Kidney (tissue), 14 donors: ENCODE results near the gene PBLD. TPM values are rescaled to one million over a fixed set of nuclear protein-coding genes. Genes with fewer than 3 reads are reported as not detected.

Experiments used
- DNase-seq, 5 donors: peaks; one replicate each; pipeline ENCODE4 v3.0.0-alpha.2; 2013 to 2020
- FAIRE-seq: peaks from 2 replicates; lab custom pipeline; 2012; peaks lifted over from hg19 to GRCh38; lab: Jason Lieb, UNC
- H3K27ac ChIP-seq, 2 donors: one replicate each; pipeline ENCODE4 v1.7.0; 2013; ENCODE audit warnings: low read depth in 2 of 2, low read length in 2 of 2, inconsistent platforms in 1 of 2
- H3K27me3 ChIP-seq: one replicate; pipeline ENCODE4 v1.7.1; 2013; ENCODE audit warnings: low read length, inconsistent platforms; ENCODE audit not compliant: control insufficient read depth, insufficient read depth
- H3K36me3 ChIP-seq, 3 donors: one replicate each; pipeline versions ENCODE4 v1.7.0 to v1.7.1; 2013; ENCODE audit warnings: low read length in 3 of 3, control low read depth in 1 of 3, inconsistent platforms in 1 of 3; ENCODE audit not compliant: insufficient read depth in 3 of 3, control insufficient read depth in 2 of 3
- H3K4me1 ChIP-seq, 3 donors: one replicate each; pipeline versions ENCODE4 v1.7.0 to v1.7.1; 2013; ENCODE audit warnings: low read length in 3 of 3, inconsistent platforms in 1 of 3, low read depth in 1 of 3; ENCODE audit not compliant: control insufficient read depth in 2 of 3, insufficient read depth in 2 of 3
- H3K4me3 ChIP-seq, 3 donors: one replicate each; pipeline versions ENCODE4 v1.7.0 to v1.8.1; 2013; ENCODE audit warnings: low read length in 3 of 3, control low read depth in 1 of 3, inconsistent platforms in 1 of 3
- H3K9ac ChIP-seq, 3 donors: one replicate each; pipeline versions ENCODE4 v1.7.0 to v1.7.1; 2013; ENCODE audit warnings: low read length in 3 of 3, control low read depth in 1 of 3, inconsistent platforms in 1 of 3
- H3K9me3 ChIP-seq, 3 donors: one replicate each; pipeline versions ENCODE4 v1.7.0 to v1.7.1; 2013; ENCODE audit warnings: low read length in 3 of 3, control low read depth in 1 of 3, inconsistent platforms in 1 of 3; ENCODE audit not compliant: control insufficient read depth in 2 of 3, insufficient read depth in 1 of 3
- CTCF ChIP-seq: IDR thresholded peaks from 3 replicates; pipeline ENCODE4 v1.5.1; 2012; ENCODE audit warnings: mild to moderate bottlenecking, moderate library complexity, borderline replicate concordance; ENCODE audit not compliant: insufficient read depth; ENCODE audit errors: extremely low read depth
- intact Hi-C: fragments of 100-400 bp; cut with DNase I; formaldehyde crosslinking; loops from one replicate; pipeline ENCODE4 v1.11.1; 2022
- polyA plus RNA-seq: library from polyadenylated mRNA; stranded (reverse); fragments of 350-450 nt; fragmentation: Illumina TruSeq; extraction: RNeasy Lipid Tissue Mini Kit (QIAGEN cat#74804); gene quantifications from one replicate; pipeline ENCODE4 v1.2.3, GENCODE V29; 2014; ENCODE audit warnings: low read depth, low replicate concordance; ENCODE audit not compliant: insufficient read depth
- total RNA-seq: library from RNA; stranded (reverse); fragmentation: NEBNext Ultra II Directional; extraction: Animal tissue kit (Norgen Biotek cat#: 25700); gene quantifications from one replicate; pipeline ENCODE4 v1.2.1, GENCODE V29; 2021
- donor health status: control.
- donor health status: control.
- donor health status: control.
- donor health status: control.
- donor health status: control.
- donor health status: DM: yes; HTN: yes; CAD: no.
- donor health status: Normal renal cell carcinoma (clear cell type).

The PBLD gene
- total and polyA plus RNA-seq, 2 donors from 2014 or later = 33.5 to 104 TPM

DNA sequence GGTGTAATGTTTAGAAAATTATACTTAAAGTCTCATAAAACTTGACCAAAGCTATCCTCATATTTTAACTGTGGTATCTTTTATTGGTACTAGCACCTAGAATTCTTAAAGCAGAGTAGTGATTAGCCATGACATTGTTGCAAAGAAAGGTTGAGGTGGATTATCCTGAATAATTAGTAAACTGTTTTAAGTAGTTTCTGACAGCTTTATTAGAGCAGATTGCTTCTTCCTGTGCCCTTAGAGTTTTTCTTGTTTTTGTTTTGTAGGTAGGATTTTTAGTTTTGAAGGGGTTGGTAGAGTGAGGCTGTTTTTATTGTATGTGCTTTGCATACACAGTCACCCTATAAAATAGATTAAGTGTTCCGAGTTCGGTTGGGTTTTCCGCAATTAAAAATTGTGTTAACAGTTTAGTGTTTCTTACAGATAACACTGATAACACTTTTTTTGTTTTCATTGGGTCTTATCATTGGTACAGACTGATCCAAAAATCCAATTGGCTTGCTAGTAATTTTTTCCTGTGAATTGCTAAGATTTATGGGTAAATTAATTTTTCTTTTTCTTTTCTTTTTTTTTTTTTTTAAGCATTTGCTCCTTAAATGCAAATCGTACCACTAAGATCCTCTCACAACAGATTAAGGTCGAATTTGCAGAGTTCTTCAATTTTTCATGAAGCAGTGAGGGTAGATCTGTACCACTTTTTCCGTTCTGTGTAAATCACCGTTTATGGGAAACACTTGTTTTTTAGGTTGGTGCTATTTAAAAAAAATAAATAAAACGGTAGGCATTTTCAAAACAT, 2.1 kb upstream of the PBLD start:
- DNase-seq (peak in 2 of 5 donors; percentile 8 to 23), FAIRE-seq (no peak)
- peak overlapping the region; percentile 57 to 94 (median 78) for H3K9ac ChIP-seq
- no peak overlapping the region for H3K27ac ChIP-seq
- peaks cover 3 to 18% (median 13%) of the 10 kb centered on the region in 3 donors for H3K4me1 ChIP-seq
- H3K36me3 ChIP-seq = peaks cover 0 to 20% (median 3%) of the 10 kb centered on the region in 3 donors
- TF ChIP-seq CTCF = no peak
- no peaks in the 10 kb centered on the region for H3K27me3 ChIP-seq
- H3K4me3 ChIP-seq = peak overlapping the region; percentile 95 to 96 (median 95)
- H3K9me3 ChIP-seq = no peaks in the 10 kb centered on the region
- intact Hi-C loops = no loop called here

GRCh38 chr10:68333440-68334431, 1.0 kb upstream of the PBLD start:
- peaks cover 0 to 9% (median 0%) of the 10 kb centered on the region in 3 donors for H3K36me3 ChIP-seq
- peak overlapping the region; percentile 99 to 100 for H3K27ac ChIP-seq
- intact Hi-C loops = no loop called here
- no peaks in the 10 kb centered on the region for H3K9me3 ChIP-seq
- DNase-seq (peak in 2 of 5 donors; percentile 52 to 55), FAIRE-seq (no peak)
- no peaks in the 10 kb centered on the region for H3K27me3 ChIP-seq
- H3K9ac ChIP-seq = peak overlapping the region; percentile 94 to 99 (median 98)
- TF ChIP-seq CTCF = no peak
- H3K4me3 ChIP-seq = peak overlapping the region; percentile 95 to 96 (median 95)
- peaks cover 3 to 25% (median 14%) of the 10 kb centered on the region in 3 donors for H3K4me1 ChIP-seq

- H3K27ac ChIP-seq = peak overlapping the region; percentile 99 to 100
- FAIRE-seq (no peak), DNase-seq (no peak)
- peaks cover 0 to 4% (median 0%) of the 10 kb centered on the region in 3 donors for H3K36me3 ChIP-seq
- peak overlapping the region; percentile 95 to 96 (median 95) for H3K4me3 ChIP-seq
- intact Hi-C loops = no loop called here
- H3K9ac ChIP-seq = peak overlapping the region; percentile 94 to 99 (median 98)
- no peaks in the 10 kb centered on the region for H3K27me3 ChIP-seq
- TF ChIP-seq CTCF = no peak
- H3K4me1 ChIP-seq = peaks cover 4 to 26% (median 14%) of the 10 kb centered on the region in 3 donors
- H3K9me3 ChIP-seq = no peaks in the 10 kb centered on the region
These were observed 299 bp upstream of the PBLD start for GRCh38 chr10:68333058-68333395.
